Esophagus muscularis mucosa (tissue), 4 donors: ENCODE results near the gene ACSL5. TPM values are rescaled to one million over a fixed set of nuclear protein-coding genes. Genes with fewer than 3 reads are reported as not detected.
"Not testable (repeated sequence)": the region's sequence is repeated elsewhere in the genome, so short reads cannot be mapped to it uniquely, and the experiment has no call there.

Experiments used
- DNase-seq: peaks from one replicate; pipeline ENCODE4 v3.0.0-alpha.2; 2017; ENCODE audit errors: extremely low spot score
- H3K27ac ChIP-seq, 4 donors: fragments of 200-600 bp; sonication (generic); replicated peaks in 1 of 4; 1 replicate in 3 of 4; 2 replicates in 1 of 4; pipeline ENCODE4 v1.5.1; 2016 to 2019; ENCODE audit warnings: mild to moderate bottlenecking in 1 of 4
- H3K27me3 ChIP-seq, 4 donors: fragments of 200-600 bp; sonication (generic); one replicate each; pipeline versions ENCODE4 v1.5.1 to v1.6.0; 2016 to 2019
- H3K36me3 ChIP-seq, 4 donors: fragments of 200-600 bp; sonication (generic); one replicate each; pipeline ENCODE4 v1.5.1; 2016 to 2019
- H3K4me1 ChIP-seq, 4 donors: fragments of 200-600 bp; sonication (generic); one replicate each; pipeline ENCODE4 v1.5.1; 2016 to 2019
- H3K4me3 ChIP-seq, 4 donors: fragments of 200-600 bp; sonication (generic); 1 replicate in 2 of 4; 2 replicates in 2 of 4; pipeline ENCODE4 v1.5.1; 2016 to 2019; ENCODE audit warnings: mild to moderate bottlenecking in 4 of 4, moderate library complexity in 1 of 4
- H3K9me3 ChIP-seq, 4 donors: fragments of 200-600 bp; sonication (generic); 1 replicate in 3 of 4; 2 replicates in 1 of 4; pipeline ENCODE4 v1.5.1; 2016 to 2019
- EP300 ChIP-seq: sonication (generic); formaldehyde crosslinking; IDR thresholded peaks from one replicate; pipeline ENCODE4 v1.6.1; 2017; ENCODE audit warnings: antibody characterized with exemption
- POLR2A ChIP-seq: fragments of 450-650 bp; IDR thresholded peaks from one replicate; pipeline ENCODE4 v1.6.1; 2017; ENCODE audit warnings: antibody characterized with exemption, moderate library complexity, mild to moderate bottlenecking, low read depth
- POLR2AphosphoS5 ChIP-seq, 2 donors: sonication (generic); formaldehyde crosslinking; IDR thresholded peaks; one replicate each; pipeline ENCODE4 v1.6.1; 2017; ENCODE audit warnings: antibody characterized with exemption in 2 of 2
- WGBS: methylation state at CpG from one replicate; pipeline ENCODE4 v1.1.5; 2018; 5-methylcytosine and 5-hydroxymethylcytosine counted together
- intact Hi-C: fragments of 100-400 bp; cut with DNase I; formaldehyde crosslinking; loops from one replicate; pipeline ENCODE4 v1.15.1; 2023
- total RNA-seq, 4 donors: library from RNA; depleted of rRNA; stranded (reverse); fragments of >200 nt; gene quantifications; one replicate each; pipeline versions ENCODE4 v1.1.0 to v1.2.1, GENCODE V29; 2016
- TF ChIP-seq, protein P1 (sequence below), 3 experiments: fragments of 200-600 bp in 2 of 3; fragments of 450-650 bp in 1 of 3; sonication (generic) in 2 of 3; IDR thresholded peaks; one replicate each; pipeline ENCODE4 v1.5.1; 2017 to 2019; ENCODE audit warnings: antibody characterized with exemption in 3 of 3, mild to moderate bottlenecking in 2 of 3, moderate library complexity in 1 of 3

The ACSL5 gene
- total RNA-seq, 4 donors from 2014 or later: 6.2 to 11.2 (median 10.8) TPM

DNA sequence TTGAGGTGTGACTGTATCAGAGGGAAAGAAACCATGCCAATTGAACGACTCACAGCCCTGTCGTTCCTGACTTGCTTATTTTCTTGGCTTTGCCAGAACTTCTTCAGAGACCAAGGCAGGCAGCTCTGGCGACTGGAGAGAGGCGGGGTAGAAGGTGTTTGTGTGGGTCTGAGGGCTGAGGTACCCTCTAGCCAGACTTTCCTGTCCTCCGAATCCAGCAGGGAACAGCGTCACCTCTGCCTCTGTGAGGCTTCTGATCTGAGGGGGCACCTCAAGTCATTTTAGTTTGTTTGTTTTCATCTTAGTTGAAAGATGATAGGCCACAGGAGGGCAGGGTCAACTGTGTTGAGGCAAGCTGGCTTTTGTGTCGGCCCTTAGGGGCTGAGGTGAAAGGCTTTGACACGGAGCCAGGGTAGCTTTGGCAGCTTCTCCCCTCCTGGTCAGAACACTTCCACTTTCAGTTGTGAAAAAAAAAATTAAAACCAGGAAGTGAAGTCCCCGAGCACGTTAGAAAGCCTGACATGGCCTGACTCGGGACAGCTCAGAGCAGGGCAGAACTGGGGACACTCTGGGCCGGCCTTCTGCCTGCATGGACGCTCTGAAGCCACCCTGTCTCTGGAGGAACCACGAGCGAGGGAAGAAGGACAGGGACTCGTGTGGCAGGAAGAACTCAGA lies 1.9 kb downstream of the ACSL5 start:
- H3K4me3 ChIP-seq: peak overlapping the region; percentile 45 to 59 (median 50)
- no peak for DNase-seq
- WGBS: 31% methylated on average over 16 of the region's 16 CpGs
- H3K36me3 ChIP-seq: no peaks in the 10 kb centered on the region
- no peaks in the 10 kb centered on the region for H3K27me3 ChIP-seq
- no peaks in the 10 kb centered on the region for H3K9me3 ChIP-seq
- intact Hi-C loops: no loop called here
- TF ChIP-seq, protein P1, sequence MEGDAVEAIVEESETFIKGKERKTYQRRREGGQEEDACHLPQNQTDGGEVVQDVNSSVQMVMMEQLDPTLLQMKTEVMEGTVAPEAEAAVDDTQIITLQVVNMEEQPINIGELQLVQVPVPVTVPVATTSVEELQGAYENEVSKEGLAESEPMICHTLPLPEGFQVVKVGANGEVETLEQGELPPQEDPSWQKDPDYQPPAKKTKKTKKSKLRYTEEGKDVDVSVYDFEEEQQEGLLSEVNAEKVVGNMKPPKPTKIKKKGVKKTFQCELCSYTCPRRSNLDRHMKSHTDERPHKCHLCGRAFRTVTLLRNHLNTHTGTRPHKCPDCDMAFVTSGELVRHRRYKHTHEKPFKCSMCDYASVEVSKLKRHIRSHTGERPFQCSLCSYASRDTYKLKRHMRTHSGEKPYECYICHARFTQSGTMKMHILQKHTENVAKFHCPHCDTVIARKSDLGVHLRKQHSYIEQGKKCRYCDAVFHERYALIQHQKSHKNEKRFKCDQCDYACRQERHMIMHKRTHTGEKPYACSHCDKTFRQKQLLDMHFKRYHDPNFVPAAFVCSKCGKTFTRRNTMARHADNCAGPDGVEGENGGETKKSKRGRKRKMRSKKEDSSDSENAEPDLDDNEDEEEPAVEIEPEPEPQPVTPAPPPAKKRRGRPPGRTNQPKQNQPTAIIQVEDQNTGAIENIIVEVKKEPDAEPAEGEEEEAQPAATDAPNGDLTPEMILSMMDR (IDR thresholded peaks at IDR 0.05): no peak
- TF ChIP-seq POLR2AphosphoS5 (IDR thresholded peaks at IDR 0.05): peak; percentile 31 to 42
- peaks cover 7 to 11% (median 9%) of the 10 kb centered on the region in 4 donors for H3K4me1 ChIP-seq
- H3K27ac ChIP-seq: peak overlapping the region; percentile 55 to 70 (median 66)

DNA sequence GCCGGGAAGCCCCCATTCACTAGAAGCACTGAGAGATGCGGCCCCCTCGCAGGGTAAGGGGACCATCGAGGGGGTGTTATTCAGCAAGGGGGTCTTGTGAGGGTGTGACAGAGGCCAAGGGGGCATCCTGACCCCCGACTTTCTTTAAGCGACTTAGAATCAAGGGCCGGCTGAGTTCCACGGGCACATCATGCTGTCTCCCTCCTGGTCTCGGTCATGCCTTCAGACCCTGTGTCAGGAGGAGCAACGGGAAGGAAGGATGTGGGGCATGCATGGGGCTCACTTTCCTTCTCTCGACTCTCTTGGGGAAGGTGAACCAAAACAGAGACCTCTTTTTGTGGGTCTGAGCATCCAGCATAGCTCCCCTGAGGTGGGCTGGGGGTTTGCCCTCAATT lies 2.5 kb downstream of the ACSL5 start:
- no peaks in the 10 kb centered on the region for H3K27me3 ChIP-seq
- H3K27ac ChIP-seq: peak overlapping the region; percentile 55 to 70 (median 66)
- intact Hi-C loops: no loop called here
- no peaks in the 10 kb centered on the region for H3K36me3 ChIP-seq
- TF ChIP-seq POLR2AphosphoS5 (IDR thresholded peaks at IDR 0.05) (no peak), POLR2A (no peak), EP300 (no peak)
- TF ChIP-seq, protein P1 (IDR thresholded peaks at IDR 0.05): no peak
- WGBS: 73% methylated on average over 6 of the region's 11 CpGs
- peak overlapping the region; percentile 45 to 59 (median 50) for H3K4me3 ChIP-seq
- no peaks in the 10 kb centered on the region for H3K9me3 ChIP-seq
- no peak for DNase-seq
- H3K4me1 ChIP-seq: peaks cover 7 to 11% (median 9%) of the 10 kb centered on the region in 4 donors

GRCh38 chr10:112377116-112377515 lies 3.2 kb downstream of the ACSL5 start:
- peaks cover 7 to 11% (median 9%) of the 10 kb centered on the region in 4 donors for H3K4me1 ChIP-seq
- H3K36me3 ChIP-seq, H3K27me3 ChIP-seq, H3K4me3 ChIP-seq, H3K9me3 ChIP-seq, DNase-seq, intact Hi-C loops: not testable (repeated sequence)
- peak overlapping the region in 1 of 4 donors; percentile 55 for H3K27ac ChIP-seq
- 92% methylated on average over 9 of the region's 9 CpGs for WGBS

- H3K27ac ChIP-seq: no peak overlapping the region
- H3K4me1 ChIP-seq: peaks cover 4 to 12% (median 10%) of the 10 kb centered on the region in 4 donors
- intact Hi-C loops: no loop called here
- 87% methylated on average over 7 of the region's 8 CpGs for WGBS
- H3K4me3 ChIP-seq: no peak overlapping the region
- no peaks in the 10 kb centered on the region for H3K27me3 ChIP-seq
- DNase-seq: no peak
- H3K9me3 ChIP-seq: no peaks in the 10 kb centered on the region
- no peak for TF ChIP-seq EP300
- TF ChIP-seq, protein P1 (IDR thresholded peaks at IDR 0.05): no peak
- no peak for TF ChIP-seq POLR2AphosphoS5 (IDR thresholded peaks at IDR 0.05)
- no peak for TF ChIP-seq POLR2A
- H3K36me3 ChIP-seq: no peaks in the 10 kb centered on the region
These were observed 5.8 kb downstream of the ACSL5 start for GRCh38 chr10:112379635-112380296.

DNA sequence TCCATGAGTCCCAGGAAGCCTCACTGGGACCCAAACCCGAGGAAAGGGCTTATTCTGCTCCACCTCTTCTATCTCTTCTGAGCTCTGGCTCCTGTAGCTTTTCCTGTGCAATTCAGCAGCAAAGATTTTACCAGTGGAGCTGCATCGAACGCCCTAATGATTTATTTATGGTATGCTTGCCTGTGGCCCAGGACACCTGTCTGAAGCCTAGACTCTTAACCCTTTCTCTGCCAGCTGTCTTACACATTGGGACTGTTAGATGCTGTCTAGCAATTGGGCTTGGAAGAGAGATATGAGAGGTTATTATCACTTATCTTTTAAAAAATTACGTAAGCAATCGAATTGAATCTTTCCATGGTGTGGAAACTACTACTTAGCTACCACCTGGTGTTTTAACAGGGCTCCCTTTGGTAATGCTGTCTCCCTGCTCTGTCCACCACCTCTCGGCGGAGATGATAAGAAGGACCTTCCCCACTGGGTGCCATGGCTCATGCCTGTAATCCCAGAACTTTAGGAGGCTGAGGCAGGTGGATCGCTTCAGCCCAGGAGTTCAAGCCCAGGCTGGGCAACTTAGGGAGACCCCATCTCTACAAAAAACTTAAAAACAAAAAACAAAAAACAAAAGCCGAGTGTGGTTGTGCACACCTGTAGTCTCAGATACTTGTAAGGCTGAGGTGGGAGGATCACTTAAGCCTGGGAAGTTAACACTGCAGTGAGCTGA lies 8.8 kb downstream of the ACSL5 start:
- WGBS: 75% methylated on average over 9 of the region's 9 CpGs
- Histone ChIP-seq H3K4me1 (peaks cover 0 to 4% (median 0%) of the 10 kb centered on the region in 4 donors), H3K27me3 (no peaks in the 10 kb centered on the region), H3K27ac (no peak overlapping the region), H3K4me3 (no peak overlapping the region), H3K36me3 (no peaks in the 10 kb centered on the region), H3K9me3 (no peaks in the 10 kb centered on the region)
- TF ChIP-seq, protein P1 (IDR thresholded peaks at IDR 0.05): no peak
- TF ChIP-seq POLR2AphosphoS5 (IDR thresholded peaks at IDR 0.05) (no peak), EP300 (no peak), POLR2A (no peak)
- no peak for DNase-seq
- intact Hi-C loops: no loop called here
